Esophagus (tissue), 2 donors: ENCODE data around the gene SORCS2. TPM values are rescaled to one million over a fixed set of nuclear protein-coding genes. Genes with fewer than 3 reads are reported as not detected.

ENCODE experiments used
- H3K27ac ChIP-seq, 2 donors: one replicate each; pipeline ENCODE4 v1.5.1; 2013; ENCODE audit warnings: low read depth in 2 of 2, mild to moderate bottlenecking in 2 of 2, inconsistent platforms in 1 of 2, low read length in 1 of 2, moderate library complexity in 1 of 2
- H3K27me3 ChIP-seq, 2 donors: one replicate each; pipeline ENCODE4 v1.6.1; 2013; ENCODE audit warnings: low read length in 2 of 2, control low read depth in 1 of 2, mild to moderate bottlenecking in 1 of 2; ENCODE audit not compliant: insufficient read depth in 2 of 2, control insufficient read depth in 1 of 2
- H3K36me3 ChIP-seq, 2 donors: one replicate each; pipeline ENCODE4 v1.6.1; 2013; ENCODE audit warnings: low read length in 1 of 2; ENCODE audit not compliant: control insufficient read depth in 2 of 2, insufficient read depth in 2 of 2
- H3K4me1 ChIP-seq, 2 donors: one replicate each; pipeline ENCODE4 v1.6.1; 2013; ENCODE audit warnings: low read length in 1 of 2; ENCODE audit not compliant: control insufficient read depth in 2 of 2, insufficient read depth in 2 of 2
- H3K4me3 ChIP-seq, 2 donors: one replicate each; pipeline ENCODE4 v1.5.1; 2013; ENCODE audit warnings: low read length in 2 of 2, mild to moderate bottlenecking in 2 of 2, low read depth in 1 of 2, moderate library complexity in 1 of 2
- H3K9me3 ChIP-seq, 2 donors: one replicate each; pipeline ENCODE4 v1.6.1; 2013; ENCODE audit warnings: mild to moderate bottlenecking in 2 of 2, low read depth in 1 of 2, low read length in 1 of 2, moderate library complexity in 1 of 2; ENCODE audit not compliant: control insufficient read depth in 2 of 2, insufficient read depth in 1 of 2
- WGBS, 2 donors: extraction: QIAGEN DNeasy Blood & Tissue Kit; methylation state at CpG; one replicate each; pipeline ENCODE4 v1.1.7; 2013; 5-methylcytosine and 5-hydroxymethylcytosine counted together
- polyA plus RNA-seq, 2 donors: library from polyadenylated mRNA; stranded (reverse); fragments of 200-250 nt; gene quantifications; one replicate each; pipeline ENCODE4 v1.2.3, GENCODE V29; 2013
- donor health status: healthy with polysubstance abuse.
- donor health status: Bipolar disorder and iron deficiency.

SORCS2 gene
- polyA plus RNA-seq, 2 donors = 1.1 to 1.2 TPM

GRCh38 chr4:7539659-7540058 is 347.3 kb downstream of the SORCS2 start:
- no peak overlapping the region for H3K4me3 ChIP-seq
- H3K9me3 ChIP-seq = peaks cover under 1 to 10% of the 10 kb centered on the region in 2 donors
- 64 to 75% methylated on average over 6 to 9 of the region's 9 CpGs for WGBS, 2 donors
- no peaks in the 10 kb centered on the region for H3K27me3 ChIP-seq
- H3K4me1 ChIP-seq = no peaks in the 10 kb centered on the region
- H3K36me3 ChIP-seq = no peaks in the 10 kb centered on the region
- no peak overlapping the region for H3K27ac ChIP-seq

GRCh38 chr4:7540206-7540605 is 347.9 kb downstream of the SORCS2 start:
- no peaks in the 10 kb centered on the region for H3K4me1 ChIP-seq
- WGBS, 2 donors = 76 to 84% methylated on average over 10 to 12 of the region's 12 CpGs
- H3K27me3 ChIP-seq = no peaks in the 10 kb centered on the region
- H3K4me3 ChIP-seq = no peak overlapping the region
- no peak overlapping the region for H3K27ac ChIP-seq
- H3K36me3 ChIP-seq = no peaks in the 10 kb centered on the region
- H3K9me3 ChIP-seq = peaks cover 0 to 9% of the 10 kb centered on the region in 2 donors

- WGBS, 2 donors = 84 to 89% methylated on average over 17 of the region's 17 CpGs
- no peaks in the 10 kb centered on the region for H3K4me1 ChIP-seq
These were observed 348.5 kb downstream of the SORCS2 start for GRCh38 chr4:7540654-7541413.

GRCh38 chr4:7541414-7541810 is 349.1 kb downstream of the SORCS2 start:
- H3K4me3 ChIP-seq = no peak overlapping the region
- H3K4me1 ChIP-seq = no peaks in the 10 kb centered on the region
- no peaks in the 10 kb centered on the region for H3K27me3 ChIP-seq
- H3K36me3 ChIP-seq = no peaks in the 10 kb centered on the region
- 91 to 92% methylated on average over 8 of the region's 8 CpGs for WGBS, 2 donors
- peaks cover 2 to 9% of the 10 kb centered on the region in 2 donors for H3K9me3 ChIP-seq
- no peak overlapping the region for H3K27ac ChIP-seq

More at GRCh38 chr4:7540654-7541413, 348.5 kb downstream of the SORCS2 start:
- H3K4me3 ChIP-seq = no peak overlapping the region
- no peak overlapping the region for H3K27ac ChIP-seq
- peaks cover under 1 to 9% of the 10 kb centered on the region in 2 donors for H3K9me3 ChIP-seq
- H3K36me3 ChIP-seq = no peaks in the 10 kb centered on the region
- H3K27me3 ChIP-seq = no peaks in the 10 kb centered on the region

GRCh38 chr4:7542781-7543180 is 350.4 kb downstream of the SORCS2 start:
- Histone ChIP-seq H3K27ac (no peak overlapping the region), H3K4me3 (no peak overlapping the region), H3K9me3 (peaks cover 2 to 9% of the 10 kb centered on the region in 2 donors), H3K4me1 (peaks cover 3 to 6% of the 10 kb centered on the region in 2 donors), H3K36me3 (no peaks in the 10 kb centered on the region), H3K27me3 (no peaks in the 10 kb centered on the region)
- 91 to 98% methylated on average over 4 of the region's 4 CpGs for WGBS, 2 donors

- peaks cover 8 to 11% of the 10 kb centered on the region in 2 donors for H3K4me1 ChIP-seq
- no peaks in the 10 kb centered on the region for H3K27me3 ChIP-seq
- H3K27ac ChIP-seq = no peak overlapping the region
- no peak overlapping the region for H3K4me3 ChIP-seq
- WGBS, 2 donors = 58 to 68% methylated on average over 16 to 18 of the region's 18 CpGs
- peaks cover 0 to 4% of the 10 kb centered on the region in 2 donors for H3K9me3 ChIP-seq
- H3K36me3 ChIP-seq = no peaks in the 10 kb centered on the region
These were observed 353.9 kb downstream of the SORCS2 start for GRCh38 chr4:7546152-7546808.

- Histone ChIP-seq H3K36me3 (no peaks in the 10 kb centered on the region), H3K4me1 (peaks cover 8 to 11% of the 10 kb centered on the region in 2 donors), H3K27ac (peak overlapping the region; percentile 37 to 77), H3K9me3 (peaks cover 0 to 4% of the 10 kb centered on the region in 2 donors), H3K4me3 (no peak overlapping the region), H3K27me3 (no peaks in the 10 kb centered on the region)
- WGBS, 2 donors = 25 to 43% methylated on average over 4 of the region's 4 CpGs
These were observed 354.6 kb downstream of the SORCS2 start for GRCh38 chr4:7546809-7547367.

GRCh38 chr4:7547368-7548040 is 355.2 kb downstream of the SORCS2 start:
- Histone ChIP-seq H3K9me3 (peaks cover 3 to 9% of the 10 kb centered on the region in 2 donors), H3K27me3 (no peaks in the 10 kb centered on the region), H3K4me3 (no peak overlapping the region), H3K36me3 (no peaks in the 10 kb centered on the region), H3K27ac (peak overlapping the region; percentile 37 to 77), H3K4me1 (peaks cover 8 to 11% of the 10 kb centered on the region in 2 donors)
- WGBS, 2 donors = 33 to 51% methylated on average over 10 of the region's 10 CpGs

- no peak overlapping the region for H3K4me3 ChIP-seq
- no peaks in the 10 kb centered on the region for H3K27me3 ChIP-seq
- H3K4me1 ChIP-seq = peaks cover 8 to 11% of the 10 kb centered on the region in 2 donors
- no peak overlapping the region for H3K27ac ChIP-seq
- no peaks in the 10 kb centered on the region for H3K36me3 ChIP-seq
- 80 to 81% methylated on average over 7 of the region's 7 CpGs for WGBS, 2 donors
- H3K9me3 ChIP-seq = peaks cover 3 to 23% of the 10 kb centered on the region in 2 donors
These were observed 357.5 kb downstream of the SORCS2 start for GRCh38 chr4:7549866-7550265.
